Stimulated activated CD4-positive, alpha-beta T cell treated with anti-CD3 and anti-CD28 coated beads, Interleukin-1b, Interleukin-23, amount 100 ng/mL, for 4 hours (primary cell): ENCODE data around the gene PPP1R16B.
"Not testable (repeated sequence)": the region's sequence is repeated elsewhere in the genome, so short reads cannot be mapped to it uniquely, and the experiment has no call there.

Source experiments
- DNase-seq, 2 donors: peaks; one replicate each; pipeline ENCODE4 v3.0.0-alpha.2; 2020; ENCODE audit warnings: low read depth in 2 of 2

Gene PPP1R16B

GRCh38 chr20:38853759-38854158 is 48.3 kb downstream of the PPP1R16B start:
- DNase-seq = no peak

- DNase-seq = no peak
These were observed 49.2 kb downstream of the PPP1R16B start for GRCh38 chr20:38854654-38855066.

GRCh38 chr20:38855356-38855755 is 49.9 kb downstream of the PPP1R16B start:
- no peak for DNase-seq

- no peak for DNase-seq
These were observed 51.1 kb downstream of the PPP1R16B start for GRCh38 chr20:38856570-38856969.

GRCh38 chr20:38857703-38858102 is 52.2 kb downstream of the PPP1R16B start:
- no peak for DNase-seq

- no peak for DNase-seq
These were observed 53.7 kb downstream of the PPP1R16B start for GRCh38 chr20:38859070-38859690.

GRCh38 chr20:38859857-38860256 is 54.4 kb downstream of the PPP1R16B start:
- not testable (repeated sequence) for DNase-seq

GRCh38 chr20:38861071-38861401 is 55.5 kb downstream of the PPP1R16B start:
- DNase-seq = no peak

- DNase-seq = no peak
These were observed 56.7 kb downstream of the PPP1R16B start for GRCh38 chr20:38862226-38862625.

GRCh38 chr20:38863024-38863851 is 57.7 kb downstream of the PPP1R16B start:
- peak in 1 of 2 donors; percentile 45 for DNase-seq

- DNase-seq = no peak
These were observed 59.2 kb downstream of the PPP1R16B start for GRCh38 chr20:38864662-38865061.

- DNase-seq = no peak
These were observed 61.0 kb downstream of the PPP1R16B start for GRCh38 chr20:38866265-38867061.

GRCh38 chr20:38867062-38867359 is 61.5 kb downstream of the PPP1R16B start:
- DNase-seq = no peak

GRCh38 chr20:38870733-38871559 is 65.4 kb downstream of the PPP1R16B start:
- peak in 1 of 2 donors; percentile 36 for DNase-seq

- DNase-seq = no peak
These were observed 66.1 kb downstream of the PPP1R16B start for GRCh38 chr20:38871560-38871953.

- DNase-seq = no peak
These were observed 66.5 kb downstream of the PPP1R16B start for GRCh38 chr20:38872036-38872435.

- no peak for DNase-seq
These were observed 67.1 kb downstream of the PPP1R16B start for GRCh38 chr20:38872491-38873049.

GRCh38 chr20:38873050-38873581 is 67.6 kb downstream of the PPP1R16B start:
- DNase-seq = peak; percentile 61 to 79

GRCh38 chr20:38874460-38875174 is 69.1 kb downstream of the PPP1R16B start:
- no peak for DNase-seq

GRCh38 chr20:38875175-38875993 is 69.9 kb downstream of the PPP1R16B start:
- DNase-seq = no peak
